ENCODE measurements around the gene GSC2. TPM values are rescaled to one million over a fixed set of nuclear protein-coding genes. Genes with fewer than 3 reads are reported as not detected.

Gene GSC2
- total RNA-seq, 1 experiment from 2014 or later = not detected

DNA sequence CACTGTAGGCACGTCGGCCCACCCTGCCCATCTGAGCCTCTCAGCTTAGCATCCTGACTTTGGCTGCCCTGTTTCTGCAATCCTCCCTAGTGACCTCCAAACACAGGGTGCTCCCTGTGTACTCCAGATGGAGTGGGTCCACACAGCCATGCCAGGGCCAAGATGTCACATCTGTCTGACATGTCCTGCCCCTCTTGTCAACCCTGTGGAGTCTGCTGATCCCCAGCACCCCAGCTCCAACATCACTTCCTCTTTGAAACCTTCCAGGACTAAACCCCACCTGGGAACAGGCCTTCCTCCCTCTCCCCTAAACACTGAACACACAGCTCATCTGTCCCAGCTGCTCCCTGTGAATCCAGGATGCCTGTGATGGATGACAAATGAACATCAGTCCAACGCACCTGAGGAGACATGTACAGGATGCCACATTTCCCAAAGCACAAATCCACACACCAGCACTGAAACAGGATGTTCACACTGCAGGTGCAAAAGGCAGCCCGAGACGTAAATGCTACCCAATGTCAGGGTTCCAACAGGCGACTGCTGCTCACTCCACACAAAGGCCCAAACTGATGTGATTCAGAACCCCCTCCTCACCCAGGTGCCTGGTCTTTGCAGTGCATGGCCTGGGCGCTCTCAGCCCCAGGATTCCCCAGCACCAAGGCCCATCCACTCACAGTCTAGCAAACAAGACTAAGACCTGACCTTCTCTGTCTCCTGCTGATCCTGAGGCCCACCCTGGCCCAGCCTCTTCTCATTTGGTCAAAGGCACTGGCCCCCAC, 21.0 kb downstream of the GSC2 start:
- no peaks in the 10 kb centered on the region for H3K9me3 ChIP-seq
- H3K27ac Mint-ChIP-seq (ENCODE audit: unreplicated experiment) = no peak overlapping the region
- H3K36me3 Mint-ChIP-seq (ENCODE audit: insufficient read depth, unreplicated experiment) = peaks cover 7% of the 10 kb centered on the region
- DNase-seq = no peak
- H3K27me3 ChIP-seq (replicated peaks; ENCODE audit: control insufficient read depth, insufficient read depth, low read length) = no peaks in the 10 kb centered on the region
- H3K9me3 Mint-ChIP-seq (ENCODE audit: unreplicated experiment) = no peaks in the 10 kb centered on the region
- intact Hi-C loops (cut with micrococcal nuclease; ENCODE audit: unreplicated experiment) = no loop called here
- H3K27me3 Mint-ChIP-seq (ENCODE audit: insufficient read depth, unreplicated experiment) = no peaks in the 10 kb centered on the region
- peaks cover 3% of the 10 kb centered on the region for H3K4me1 Mint-ChIP-seq (ENCODE audit: low read depth, unreplicated experiment)
- H3K4me3 Mint-ChIP-seq (ENCODE audit: unreplicated experiment) = no peak overlapping the region
- ChIA-PET CTCF (no interaction called here), POLR2A (no interaction called here)
- no peak overlapping the region for H3K4me3 ChIP-seq (ENCODE audit: low read depth, low read length)
- peaks cover 2% of the 10 kb centered on the region; the same call in 1 of the 2 replicates for H3K36me3 ChIP-seq (ENCODE audit: control insufficient read depth, insufficient read depth, low read length)
- BruUV-seq (replicated peaks) = no TSS peak
- TF ChIP-seq, protein P1, sequence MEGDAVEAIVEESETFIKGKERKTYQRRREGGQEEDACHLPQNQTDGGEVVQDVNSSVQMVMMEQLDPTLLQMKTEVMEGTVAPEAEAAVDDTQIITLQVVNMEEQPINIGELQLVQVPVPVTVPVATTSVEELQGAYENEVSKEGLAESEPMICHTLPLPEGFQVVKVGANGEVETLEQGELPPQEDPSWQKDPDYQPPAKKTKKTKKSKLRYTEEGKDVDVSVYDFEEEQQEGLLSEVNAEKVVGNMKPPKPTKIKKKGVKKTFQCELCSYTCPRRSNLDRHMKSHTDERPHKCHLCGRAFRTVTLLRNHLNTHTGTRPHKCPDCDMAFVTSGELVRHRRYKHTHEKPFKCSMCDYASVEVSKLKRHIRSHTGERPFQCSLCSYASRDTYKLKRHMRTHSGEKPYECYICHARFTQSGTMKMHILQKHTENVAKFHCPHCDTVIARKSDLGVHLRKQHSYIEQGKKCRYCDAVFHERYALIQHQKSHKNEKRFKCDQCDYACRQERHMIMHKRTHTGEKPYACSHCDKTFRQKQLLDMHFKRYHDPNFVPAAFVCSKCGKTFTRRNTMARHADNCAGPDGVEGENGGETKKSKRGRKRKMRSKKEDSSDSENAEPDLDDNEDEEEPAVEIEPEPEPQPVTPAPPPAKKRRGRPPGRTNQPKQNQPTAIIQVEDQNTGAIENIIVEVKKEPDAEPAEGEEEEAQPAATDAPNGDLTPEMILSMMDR (IDR thresholded peaks at IDR 0.05; ENCODE audit: insufficient read depth in 1 of 2, low read depth in 1 of 2, low read length in 1 of 2, severe bottlenecking in 1 of 2, unreplicated experiment in 1 of 2) = no peak
- H3K4me1 ChIP-seq = no peaks in the 10 kb centered on the region

DNA sequence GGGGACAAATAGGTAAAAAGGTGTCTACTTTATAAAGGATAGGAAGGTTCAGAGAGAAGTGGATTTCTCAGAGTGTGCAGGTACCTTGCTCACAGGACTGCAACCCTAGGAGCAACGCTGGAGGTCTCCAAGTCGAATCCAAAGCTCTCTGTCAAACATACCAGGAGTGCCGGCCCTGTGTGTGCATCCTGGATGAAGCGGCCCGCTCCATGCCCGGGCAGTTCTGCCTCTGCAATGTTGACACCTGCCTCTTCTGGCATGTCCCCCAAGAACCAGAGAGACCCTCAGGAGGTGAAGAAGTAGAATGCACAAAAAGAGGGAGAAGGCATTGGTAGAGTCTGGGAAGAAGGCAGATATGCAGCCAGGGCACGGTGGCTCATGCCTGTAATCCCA, 22.1 kb downstream of the GSC2 start:
- no peak overlapping the region for H3K4me3 Mint-ChIP-seq (ENCODE audit: unreplicated experiment)
- H3K27ac Mint-ChIP-seq (ENCODE audit: unreplicated experiment) = no peak overlapping the region
- Histone ChIP-seq H3K27me3 (replicated peaks; ENCODE audit: control insufficient read depth, insufficient read depth, low read length) (no peaks in the 10 kb centered on the region), H3K9me3 (no peaks in the 10 kb centered on the region), H3K4me3 (ENCODE audit: low read depth, low read length) (no peak overlapping the region), H3K4me1 (peaks cover 3% of the 10 kb centered on the region; the same call in 1 of the 2 replicates), H3K36me3 (ENCODE audit: control insufficient read depth, insufficient read depth, low read length) (no peaks in the 10 kb centered on the region)
- H3K4me1 Mint-ChIP-seq (ENCODE audit: low read depth, unreplicated experiment) = peaks cover 9% of the 10 kb centered on the region
- peaks cover 5% of the 10 kb centered on the region for H3K36me3 Mint-ChIP-seq (ENCODE audit: insufficient read depth, unreplicated experiment)
- BruUV-seq (replicated peaks) = no TSS peak
- ChIA-PET CTCF (no interaction called here), POLR2A (no interaction called here)
- DNase-seq = no peak
- no peaks in the 10 kb centered on the region for H3K9me3 Mint-ChIP-seq (ENCODE audit: unreplicated experiment)
- no peaks in the 10 kb centered on the region for H3K27me3 Mint-ChIP-seq (ENCODE audit: insufficient read depth, unreplicated experiment)
- TF ChIP-seq, protein P1 (IDR thresholded peaks at IDR 0.05; ENCODE audit: insufficient read depth in 1 of 2, low read depth in 1 of 2, low read length in 1 of 2, severe bottlenecking in 1 of 2, unreplicated experiment in 1 of 2) = no peak
- intact Hi-C loops (cut with micrococcal nuclease; ENCODE audit: unreplicated experiment) = no loop called here

DNA sequence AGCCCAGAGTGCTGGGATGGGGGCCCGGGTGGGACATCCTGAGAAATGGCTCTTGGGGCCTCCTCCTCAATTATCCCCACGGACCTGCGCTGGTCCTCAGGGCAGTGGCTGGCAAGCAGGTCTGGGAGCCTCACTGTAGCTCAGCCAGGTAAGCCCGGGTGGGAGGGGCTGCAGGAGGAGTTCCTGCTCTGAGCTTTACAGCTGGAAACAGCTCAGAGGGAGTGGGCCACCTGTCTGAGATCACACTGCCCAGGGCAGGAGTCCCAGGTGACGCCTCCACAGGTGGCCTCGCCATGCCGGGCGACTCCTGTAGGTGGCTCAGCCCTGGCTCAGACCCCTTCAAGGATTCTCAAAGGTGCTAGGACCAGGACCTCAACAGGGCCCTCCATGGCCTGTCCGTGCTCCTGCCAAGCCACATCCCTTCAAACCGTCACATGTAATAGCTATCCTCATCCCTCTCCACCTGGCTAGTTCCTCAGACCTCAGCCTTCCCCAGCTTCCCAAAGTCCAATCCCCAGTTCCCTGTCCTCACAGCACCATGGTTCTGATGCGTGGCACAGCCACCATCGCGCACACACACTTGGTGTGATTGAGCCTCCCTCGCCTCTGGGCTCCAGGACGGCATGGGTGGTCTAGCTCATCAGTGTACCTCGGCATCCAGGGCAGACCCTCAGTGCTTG, 22.6 kb downstream of the GSC2 start:
- Histone ChIP-seq H3K27me3 (replicated peaks; ENCODE audit: control insufficient read depth, insufficient read depth, low read length) (no peaks in the 10 kb centered on the region), H3K36me3 (ENCODE audit: control insufficient read depth, insufficient read depth, low read length) (no peaks in the 10 kb centered on the region), H3K4me1 (peaks cover 5% of the 10 kb centered on the region; the same call in 1 of the 2 replicates), H3K4me3 (ENCODE audit: low read depth, low read length) (no peak overlapping the region), H3K9me3 (no peaks in the 10 kb centered on the region)
- Mint-ChIP-seq H3K27me3 (ENCODE audit: insufficient read depth, unreplicated experiment) (no peaks in the 10 kb centered on the region), H3K4me3 (ENCODE audit: unreplicated experiment) (no peak overlapping the region), H3K27ac (ENCODE audit: unreplicated experiment) (no peak overlapping the region), H3K9me3 (ENCODE audit: unreplicated experiment) (no peaks in the 10 kb centered on the region), H3K4me1 (ENCODE audit: low read depth, unreplicated experiment) (peaks cover 11% of the 10 kb centered on the region), H3K36me3 (ENCODE audit: insufficient read depth, unreplicated experiment) (peaks cover 8% of the 10 kb centered on the region)
- intact Hi-C loops (cut with micrococcal nuclease; ENCODE audit: unreplicated experiment) = no loop called here
- TF ChIP-seq, protein P1 (IDR thresholded peaks at IDR 0.05; ENCODE audit: insufficient read depth in 1 of 2, low read depth in 1 of 2, low read length in 1 of 2, severe bottlenecking in 1 of 2, unreplicated experiment in 1 of 2) = no peak
- POLR2A ChIA-PET = interaction anchor here (0.5 to 0.9 kb wide), 2 partner anchors 17 to 243 kb away, joined by 3 to 4 read pairs; partner anchors contain the start of gene ESS2
- no TSS peak for BruUV-seq (replicated peaks)
- peak in 1 of 2 experiments; percentile 39 for DNase-seq
- CTCF ChIA-PET = interaction anchor here (0.6 kb wide), 1 partner anchor 263 kb away, joined by 3 read pairs; no protein-coding TSS in a partner anchor

Data from Caco-2 (cell line).